K562 (cell line): ENCODE data around the gene ZNF234. TPM values are rescaled to one million over a fixed set of nuclear protein-coding genes. Genes with fewer than 3 reads are reported as not detected.

Source experiments
- E2F3 ChIP-seq: fragments of 250-450 bp; sonication (Bioruptor Pico); IDR thresholded peaks from 2 replicates; pipeline ENCODE4 v1.4.0; 2020; ENCODE audit warnings: mild to moderate bottlenecking
- GATAD2A ChIP-seq: fragments of 450-650 bp; IDR thresholded peaks from 2 replicates; pipeline ENCODE4 v1.6.1; 2017
- HCFC1 ChIP-seq: IDR thresholded peaks from 2 replicates; pipeline ENCODE4 v1.6.1; 2012; ENCODE audit warnings: low read depth, low read length, improper control_type of control experiment
- KDM5B ChIP-seq: fragments of 200-600 bp; sonication (generic); IDR thresholded peaks from 2 replicates; pipeline ENCODE4 v1.6.1; 2012; ENCODE audit warnings: low read depth, mild to moderate bottlenecking, moderate library complexity, low read length, control low read depth, inconsistent platforms; ENCODE audit not compliant: insufficient replicate concordance
- MNT ChIP-seq, 2 experiments: fragments of 450-650 bp; conservative IDR thresholded peaks; 2 replicates each; pipeline ENCODE4 v1.6.1; 2017; ENCODE audit warnings: mild to moderate bottlenecking in 2 of 2, moderate library complexity in 2 of 2
- PCBP1 ChIP-seq: fragments of 200-400 bp; formaldehyde crosslinking; IDR thresholded peaks from 2 replicates; pipeline ENCODE4 v1.6.1; 2018; ENCODE audit warnings: mild to moderate bottlenecking, low read depth, low read length; ENCODE audit not compliant: poor library complexity, severe bottlenecking
- POLR2H ChIP-seq: IDR thresholded peaks from 2 replicates; pipeline ENCODE4 v1.6.1; 2016; ENCODE audit warnings: missing genetic modification characterization, low read depth, mild to moderate bottlenecking, control low read depth, missing compliant biosample characterization, moderate library complexity
- POLR3A ChIP-seq: IDR thresholded peaks from 2 replicates; pipeline ENCODE4 v1.6.1; 2011; ENCODE audit warnings: borderline replicate concordance, mild to moderate bottlenecking, moderate library complexity; ENCODE audit not compliant: insufficient read length, insufficient read depth; ENCODE audit errors: extremely low read depth
- SRSF3 ChIP-seq: fragments of 200-400 bp; formaldehyde crosslinking; IDR thresholded peaks from 2 replicates; pipeline ENCODE4 v1.6.1; 2016; ENCODE audit warnings: mild to moderate bottlenecking, low read length, moderate library complexity; ENCODE audit not compliant: insufficient read depth
- polyA plus RNA-seq, 8 experiments: library from polyadenylated mRNA; depleted of rRNA in 4 of 8; stranded (reverse) in 5 of 8; unstranded in 3 of 8; fragments of >200 nt; fragmentation: Nextera tagmentation in 2 of 8; fragmentation: Illumina TruSeq in 1 of 8; extraction: Ambion mirVana in 2 of 8; extraction: Trizol in 1 of 8; gene quantifications; 2 replicates each; pipeline versions ENCODE4 v1.2.1 to v1.2.3, GENCODE V29; 2011 to 2014; ENCODE audit warnings: inconsistent platforms in 1 of 8, missing spikeins in 1 of 8
- total RNA-seq, 7 experiments: library from RNA; depleted of rRNA in 6 of 7; stranded (reverse); fragments of >200 nt in 6 of 7; fragmentation: Illumina TruSeq in 2 of 7; extraction: Trizol in 2 of 7; gene quantifications; 2 replicates each; pipeline versions ENCODE4 v1.2.1 to v1.2.3, GENCODE V29; 2011 to 2021; ENCODE audit warnings: low replicate concordance in 1 of 7
- TF ChIP-seq, protein P1 (sequence below): IDR thresholded peaks from 2 replicates; pipeline ENCODE4 v1.6.1; 2011; ENCODE audit not compliant: insufficient read length; ENCODE audit errors: extremely low read depth
- TF ChIP-seq, protein P2 (sequence below): fragments of 450-650 bp; formaldehyde crosslinking; IDR thresholded peaks from 2 replicates; pipeline ENCODE4 v1.4.0; 2022; ENCODE audit warnings: missing genetic modification characterization

ZNF234 gene
- total and polyA plus RNA-seq, 9 of the 15 experiments (the other 6 are each of a cell fraction or from before 2014, with no cell fraction given), result 0.82 to 2.9 (median 1.5) TPM

- peak; percentile 99 for TF ChIP-seq HCFC1
- TF ChIP-seq, protein P1, sequence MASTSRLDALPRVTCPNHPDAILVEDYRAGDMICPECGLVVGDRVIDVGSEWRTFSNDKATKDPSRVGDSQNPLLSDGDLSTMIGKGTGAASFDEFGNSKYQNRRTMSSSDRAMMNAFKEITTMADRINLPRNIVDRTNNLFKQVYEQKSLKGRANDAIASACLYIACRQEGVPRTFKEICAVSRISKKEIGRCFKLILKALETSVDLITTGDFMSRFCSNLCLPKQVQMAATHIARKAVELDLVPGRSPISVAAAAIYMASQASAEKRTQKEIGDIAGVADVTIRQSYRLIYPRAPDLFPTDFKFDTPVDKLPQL, result no peak
- TF ChIP-seq PCBP1, result no peak
- peak; percentile 55 for TF ChIP-seq KDM5B
- no peak for TF ChIP-seq GATAD2A
- TF ChIP-seq E2F3 (CRISPR knock-in tag), result 0 out of 2 replicates have a peak, but pooled peaks have one; percentile 45
- TF ChIP-seq SRSF3, result no peak
- TF ChIP-seq MNT (conservative IDR thresholded peaks at IDR 0.05), result peak in 1 of 2 experiments; percentile 22; a peak in 1 of 4 replicates
- TF ChIP-seq, protein P2, sequence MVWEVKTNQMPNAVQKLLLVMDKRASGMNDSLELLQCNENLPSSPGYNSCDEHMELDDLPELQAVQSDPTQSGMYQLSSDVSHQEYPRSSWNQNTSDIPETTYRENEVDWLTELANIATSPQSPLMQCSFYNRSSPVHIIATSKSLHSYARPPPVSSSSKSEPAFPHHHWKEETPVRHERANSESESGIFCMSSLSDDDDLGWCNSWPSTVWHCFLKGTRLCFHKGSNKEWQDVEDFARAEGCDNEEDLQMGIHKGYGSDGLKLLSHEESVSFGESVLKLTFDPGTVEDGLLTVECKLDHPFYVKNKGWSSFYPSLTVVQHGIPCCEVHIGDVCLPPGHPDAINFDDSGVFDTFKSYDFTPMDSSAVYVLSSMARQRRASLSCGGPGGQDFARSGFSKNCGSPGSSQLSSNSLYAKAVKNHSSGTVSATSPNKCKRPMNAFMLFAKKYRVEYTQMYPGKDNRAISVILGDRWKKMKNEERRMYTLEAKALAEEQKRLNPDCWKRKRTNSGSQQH (CRISPR knock-in tag), result no peak
- TF ChIP-seq POLR2H, result 0 out of 2 replicates have a peak, but pooled peaks have one; percentile 44
- no peak for TF ChIP-seq POLR3A
Observed at GRCh38 chr19:44093931-44094765, 47.2 kb upstream of the ZNF234 start, which contains the start of gene ZNF224 (continued).
